Stomach smooth muscle (tissue), 2 donors: ENCODE results near the gene CCT6A.
"Not testable (repeated sequence)": the region's sequence is repeated elsewhere in the genome, so short reads cannot be mapped to it uniquely, and the experiment has no call there.

ENCODE experiments used
- H3K27ac ChIP-seq: one replicate; pipeline ENCODE4 v1.7.0; 2013; ENCODE audit warnings: mild to moderate bottlenecking, low read length, inconsistent platforms
- H3K27me3 ChIP-seq, 2 donors: one replicate each; pipeline ENCODE4 v1.7.0; 2013; ENCODE audit warnings: low read length in 2 of 2; ENCODE audit not compliant: insufficient read depth in 2 of 2, control insufficient read depth in 1 of 2
- H3K36me3 ChIP-seq, 2 donors: one replicate each; pipeline ENCODE4 v1.7.0; 2013; ENCODE audit warnings: low read length in 2 of 2; ENCODE audit not compliant: control insufficient read depth in 2 of 2, insufficient read depth in 2 of 2
- H3K4me1 ChIP-seq: one replicate; pipeline ENCODE4 v1.7.0; 2013; ENCODE audit warnings: low read length; ENCODE audit not compliant: control insufficient read depth, insufficient read depth
- H3K4me3 ChIP-seq, 2 donors: one replicate each; pipeline ENCODE4 v1.7.0; 2013; ENCODE audit warnings: low read length in 2 of 2
- H3K9ac ChIP-seq, 2 donors: one replicate each; pipeline ENCODE4 v1.7.0; 2013; ENCODE audit warnings: low read length in 2 of 2, mild to moderate bottlenecking in 1 of 2
- H3K9me3 ChIP-seq, 2 donors: one replicate each; pipeline ENCODE4 v1.7.0; 2013; ENCODE audit warnings: low read length in 2 of 2; ENCODE audit not compliant: control insufficient read depth in 2 of 2
- donor health status: healthy.
- donor health status: Pancreatic carcinoma.

The CCT6A gene

DNA sequence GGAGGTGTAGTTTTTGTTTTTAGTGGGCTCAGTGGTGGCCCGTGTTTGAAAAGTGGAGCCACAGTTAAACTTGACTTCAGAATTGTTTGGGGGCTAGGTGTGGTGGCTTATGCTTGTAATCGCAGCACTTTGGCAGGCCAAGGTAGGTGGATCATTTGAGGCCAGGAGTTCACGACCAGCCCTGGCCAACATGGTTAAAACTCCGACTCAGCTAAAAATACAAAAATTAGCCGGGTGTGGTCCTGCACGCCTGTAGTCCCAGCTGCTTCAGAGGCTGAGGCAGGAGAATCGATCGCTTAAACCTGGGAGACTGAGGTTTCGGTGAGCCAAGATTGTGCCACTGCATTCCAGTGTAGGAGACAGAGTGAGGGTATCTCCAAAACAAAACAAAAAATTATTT is 1.8 kb downstream of the CCT6A start:
- H3K4me1 ChIP-seq, result peaks cover 24% of the 10 kb centered on the region
- no peak overlapping the region for H3K9ac ChIP-seq
- H3K4me3 ChIP-seq, result no peak overlapping the region
- H3K36me3 ChIP-seq, result peaks cover 19 to 41% of the 10 kb centered on the region in 2 donors
- H3K9me3 ChIP-seq, result no peaks in the 10 kb centered on the region
- H3K27me3 ChIP-seq, result no peaks in the 10 kb centered on the region
- no peak overlapping the region for H3K27ac ChIP-seq

DNA sequence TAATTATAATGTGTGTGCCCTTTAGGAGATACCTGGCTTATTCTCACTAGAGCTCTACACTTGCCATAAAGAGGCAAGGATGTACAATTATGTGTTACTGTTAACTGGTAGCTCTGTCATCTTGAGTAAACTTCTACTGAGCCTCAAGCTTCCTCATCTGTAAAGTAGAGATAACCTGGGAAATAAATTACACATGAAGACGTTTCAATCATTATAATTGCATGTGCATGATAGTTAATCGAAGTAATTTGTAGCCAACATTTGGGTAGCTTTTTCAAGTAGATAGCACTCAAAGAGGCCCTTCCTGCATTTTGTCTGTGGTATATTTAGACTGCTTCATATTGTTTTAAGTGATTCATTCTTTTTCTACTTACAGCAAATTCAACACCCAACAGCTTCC is 2.4 kb downstream of the CCT6A start:
- no peak overlapping the region for H3K9ac ChIP-seq
- H3K4me1 ChIP-seq, result peaks cover 24% of the 10 kb centered on the region
- H3K4me3 ChIP-seq, result no peak overlapping the region
- peaks cover 22 to 46% of the 10 kb centered on the region in 2 donors for H3K36me3 ChIP-seq
- H3K27ac ChIP-seq, result no peak overlapping the region
- no peaks in the 10 kb centered on the region for H3K9me3 ChIP-seq
- H3K27me3 ChIP-seq, result no peaks in the 10 kb centered on the region

DNA sequence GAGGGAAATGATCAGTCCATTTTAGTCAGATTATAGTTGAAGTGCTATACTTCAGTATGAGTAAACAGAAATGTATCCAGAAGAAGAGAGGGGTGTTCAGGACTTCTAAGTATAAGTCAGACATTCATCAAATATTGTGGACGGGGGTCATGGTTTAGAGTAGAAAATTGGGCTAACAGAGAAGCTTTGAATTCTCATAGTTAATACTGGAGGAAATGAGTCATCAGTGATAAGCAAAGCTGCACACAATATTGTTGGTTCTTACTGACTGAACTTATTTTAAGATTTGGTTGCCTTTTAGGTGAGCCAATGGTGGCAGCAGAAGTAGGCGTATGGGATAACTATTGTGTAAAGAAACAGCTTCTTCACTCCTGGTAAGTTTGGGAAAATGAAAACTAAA is 10.8 kb downstream of the CCT6A start:
- Histone ChIP-seq H3K9me3 (no peaks in the 10 kb centered on the region), H3K27me3 (no peaks in the 10 kb centered on the region), H3K4me1 (peaks cover 5% of the 10 kb centered on the region), H3K27ac (no peak overlapping the region), H3K4me3 (no peak overlapping the region), H3K36me3 (peaks cover 25 to 49% of the 10 kb centered on the region in 2 donors), H3K9ac (no peak overlapping the region)

DNA sequence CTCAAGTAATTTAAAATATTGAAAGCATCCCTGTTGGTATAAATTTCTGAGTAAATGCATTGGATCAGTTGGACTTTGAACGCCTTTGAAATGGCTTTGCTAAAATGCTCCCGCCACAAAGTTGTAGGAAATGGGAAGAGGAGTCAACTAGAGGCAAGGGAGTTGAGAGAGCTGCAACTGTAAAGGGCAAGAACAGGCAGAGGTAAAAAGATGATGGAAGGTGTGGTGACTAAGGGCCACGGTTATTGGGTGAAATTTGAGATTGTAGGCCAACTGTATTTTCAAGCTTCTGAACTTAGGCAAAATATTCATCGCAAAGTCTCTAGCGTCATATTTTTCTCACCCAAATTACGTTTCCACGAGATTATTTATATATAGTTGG is 11.9 kb downstream of the CCT6A start:
- Histone ChIP-seq H3K27me3 (no peaks in the 10 kb centered on the region), H3K4me3 (peak overlapping the region; percentile 88 to 94), H3K27ac (peak overlapping the region; percentile 90), H3K9ac (peak overlapping the region; percentile 72 to 85), H3K9me3 (no peaks in the 10 kb centered on the region), H3K36me3 (peaks cover 19 to 41% of the 10 kb centered on the region in 2 donors), H3K4me1 (peaks cover 5% of the 10 kb centered on the region)

DNA sequence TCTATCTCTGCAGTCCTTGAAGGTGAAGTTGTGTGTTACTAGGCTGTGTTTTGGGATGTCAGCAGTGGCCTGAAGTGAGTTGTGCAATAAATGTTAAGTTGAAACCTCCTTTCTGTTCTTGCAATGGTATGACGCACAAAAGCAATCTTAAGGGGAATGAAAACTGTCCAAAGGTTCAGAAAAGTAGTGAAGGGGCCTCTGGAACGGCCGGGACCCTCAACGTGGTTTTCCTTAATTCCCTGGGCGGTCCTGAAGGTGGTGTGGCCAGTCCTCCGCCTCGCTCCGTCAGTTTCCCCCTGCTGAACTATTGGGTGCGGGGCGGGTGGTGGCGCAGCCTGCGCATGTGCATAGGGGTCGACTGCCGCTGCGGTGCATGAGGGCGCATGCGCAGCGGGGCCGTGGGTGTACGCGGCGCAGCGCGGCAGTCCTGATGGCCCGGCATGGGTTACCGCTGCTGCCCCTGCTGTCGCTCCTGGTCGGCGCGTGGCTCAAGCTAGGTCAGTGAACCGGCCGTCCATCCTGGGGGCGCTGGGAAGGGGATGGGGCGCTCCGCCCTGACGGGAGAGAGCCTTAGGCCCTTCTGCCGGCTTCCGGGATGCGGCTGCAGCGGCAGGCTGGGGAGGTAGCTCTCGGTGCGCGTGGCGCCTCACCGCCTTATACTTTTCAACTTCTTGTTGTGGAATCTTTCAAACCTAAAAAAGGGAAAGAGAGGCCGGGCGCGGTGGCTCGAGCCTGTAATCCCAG is 12.5 kb downstream of the CCT6A start, which contains the start of gene SUMF2:
TSS of gene SUMF2 (plus strand) at position 405 of the 744 bp plus-strand sequence. CDS start at position 431, 26 bp downstream.
- Histone ChIP-seq H3K9ac (peak within 1 kb of the TSS; percentile 72 to 85), H3K4me1 (peaks cover 5% of the 10 kb centered on the region), H3K27me3 (no peaks in the 10 kb centered on the region), H3K27ac (peak within 1 kb of the TSS; percentile 90), H3K4me3 (peak within 1 kb of the TSS; percentile 88 to 94), H3K9me3 (no peaks in the 10 kb centered on the region), H3K36me3 (peaks cover 19 to 39% of the 10 kb centered on the region in 2 donors)

DNA sequence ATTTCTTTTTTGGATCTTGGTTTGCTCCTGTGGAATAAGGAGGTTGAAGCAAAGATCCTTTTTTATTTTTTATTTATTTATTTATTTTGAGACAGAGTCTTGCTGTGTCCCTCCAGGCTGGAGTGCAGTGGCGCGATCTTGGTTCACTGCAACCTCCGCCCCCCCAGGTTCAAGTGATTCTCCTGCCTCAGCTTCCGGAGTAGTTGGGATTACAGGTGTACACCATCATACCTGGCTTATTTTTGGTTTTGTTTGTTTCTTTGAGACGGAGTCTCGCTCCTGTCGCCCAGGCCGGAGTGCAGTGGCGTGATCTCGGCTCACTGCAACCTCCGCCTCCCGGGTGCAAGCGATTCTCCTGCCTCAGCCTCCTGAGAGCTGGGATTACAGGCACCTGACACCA is 14.8 kb downstream of the CCT6A start:
- H3K27me3 ChIP-seq, H3K27ac ChIP-seq, H3K4me1 ChIP-seq, H3K4me3 ChIP-seq, H3K9ac ChIP-seq, H3K9me3 ChIP-seq: not testable (repeated sequence)
- peaks cover 11 to 22% of the 10 kb centered on the region in 2 donors for H3K36me3 ChIP-seq

DNA sequence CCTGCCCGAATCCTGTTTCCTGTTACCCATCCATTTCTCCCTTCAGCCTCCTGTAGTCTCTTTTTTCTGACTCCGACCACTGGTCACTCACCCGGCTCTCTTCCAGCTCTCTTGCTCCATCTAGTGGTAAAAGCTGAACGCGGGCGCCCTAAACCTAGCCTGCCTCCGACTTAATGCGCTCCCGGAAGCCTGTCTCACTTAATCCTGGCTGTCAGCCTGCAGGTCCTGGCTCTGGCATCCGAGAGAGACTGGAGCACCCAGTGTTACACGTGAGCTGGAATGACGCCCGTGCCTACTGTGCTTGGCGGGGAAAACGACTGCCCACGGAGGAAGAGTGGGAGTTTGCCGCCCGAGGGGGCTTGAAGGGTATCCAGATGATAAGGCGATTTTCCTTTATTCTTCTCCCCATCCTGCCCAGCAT is 22.8 kb downstream of the CCT6A start:
- H3K4me1 ChIP-seq, result peaks cover 16% of the 10 kb centered on the region
- no peaks in the 10 kb centered on the region for H3K27me3 ChIP-seq
- H3K9me3 ChIP-seq, result no peaks in the 10 kb centered on the region
- peak overlapping the region; percentile 36 to 44 for H3K9ac ChIP-seq
- H3K36me3 ChIP-seq, result peaks cover 8 to 17% of the 10 kb centered on the region in 2 donors
- H3K4me3 ChIP-seq, result no peak overlapping the region
- H3K27ac ChIP-seq, result no peak overlapping the region

DNA sequence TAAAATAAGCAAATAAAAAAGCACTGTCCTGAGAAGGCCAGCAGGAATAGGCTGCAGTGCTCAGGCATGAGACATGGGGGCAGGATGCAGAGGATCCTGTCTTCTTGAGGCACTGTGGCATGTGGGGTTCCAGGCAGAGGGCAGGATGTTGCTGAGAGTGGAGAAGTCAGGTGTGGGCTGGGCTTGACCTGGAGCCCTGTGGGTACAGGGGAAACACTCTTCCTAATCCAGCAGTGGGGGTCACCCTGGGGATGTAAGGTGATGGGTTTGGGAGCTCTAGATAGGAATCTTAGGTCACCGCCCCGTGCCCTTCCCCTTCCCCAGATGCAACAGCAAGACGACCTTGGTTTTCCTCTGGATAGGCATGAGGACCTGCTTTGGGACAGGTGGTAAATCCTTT is 26.1 kb downstream of the CCT6A start:
- Histone ChIP-seq H3K4me1 (peaks cover 30% of the 10 kb centered on the region), H3K27ac (peak overlapping the region; percentile 94), H3K27me3 (no peaks in the 10 kb centered on the region), H3K9me3 (no peaks in the 10 kb centered on the region), H3K36me3 (peaks cover 8 to 18% of the 10 kb centered on the region in 2 donors), H3K4me3 (no peak overlapping the region), H3K9ac (peak overlapping the region in 1 of 2 donors; percentile 17)

DNA sequence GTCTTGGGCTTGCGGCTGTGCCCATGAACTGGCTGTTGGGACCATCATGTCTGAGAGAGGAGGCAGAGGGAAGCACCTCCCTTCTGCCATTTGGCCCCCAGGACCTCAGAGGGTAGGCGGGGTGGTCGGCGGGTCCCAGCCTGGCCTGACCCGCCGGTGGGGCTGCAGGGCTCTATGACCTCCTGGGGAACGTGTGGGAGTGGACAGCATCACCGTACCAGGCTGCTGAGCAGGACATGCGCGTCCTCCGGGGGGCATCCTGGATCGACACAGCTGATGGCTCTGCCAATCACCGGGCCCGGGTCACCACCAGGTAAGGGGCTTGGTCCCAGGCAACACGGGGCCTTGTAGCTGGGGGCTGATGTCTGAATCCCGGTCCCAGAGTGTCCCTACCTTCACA is 26.6 kb downstream of the CCT6A start:
- Histone ChIP-seq H3K27ac (peak overlapping the region; percentile 94), H3K4me3 (no peak overlapping the region), H3K9ac (no peak overlapping the region)

DNA sequence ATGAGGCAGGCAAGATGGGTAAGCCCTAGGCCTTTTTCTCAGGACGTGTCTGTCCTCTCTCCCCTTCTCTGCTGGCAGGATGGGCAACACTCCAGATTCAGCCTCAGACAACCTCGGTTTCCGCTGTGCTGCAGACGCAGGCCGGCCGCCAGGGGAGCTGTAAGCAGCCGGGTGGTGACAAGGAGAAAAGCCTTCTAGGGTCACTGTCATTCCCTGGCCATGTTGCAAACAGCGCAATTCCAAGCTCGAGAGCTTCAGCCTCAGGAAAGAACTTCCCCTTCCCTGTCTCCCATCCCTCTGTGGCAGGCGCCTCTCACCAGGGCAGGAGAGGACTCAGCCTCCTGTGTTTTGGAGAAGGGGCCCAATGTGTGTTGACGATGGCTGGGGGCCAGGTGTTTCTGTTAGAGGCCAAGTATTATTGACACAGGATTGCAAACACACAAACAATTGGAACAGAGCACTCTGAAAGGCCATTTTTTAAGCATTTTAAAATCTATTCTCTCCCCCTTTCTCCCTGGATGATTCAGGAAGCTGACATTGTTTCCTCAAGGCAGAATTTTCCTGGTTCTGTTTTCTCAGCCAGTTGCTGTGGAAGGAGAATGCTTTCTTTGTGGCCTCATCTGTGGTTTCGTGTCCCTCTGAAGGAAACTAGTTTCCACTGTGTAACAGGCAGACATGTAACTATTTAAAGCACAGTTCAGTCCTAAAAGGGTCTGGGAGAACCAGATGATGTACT is 28.1 kb downstream of the CCT6A start:
- Histone ChIP-seq H3K27ac (peak overlapping the region; percentile 94), H3K4me3 (peak overlapping the region in 1 of 2 donors; percentile 44), H3K9ac (peak overlapping the region; percentile 50 to 64)

More for the DNA sequence above, 26.6 kb downstream of the CCT6A start:
- H3K9me3 ChIP-seq, result no peaks in the 10 kb centered on the region
- peaks cover 8 to 18% of the 10 kb centered on the region in 2 donors for H3K36me3 ChIP-seq
- H3K4me1 ChIP-seq, result peaks cover 33% of the 10 kb centered on the region
- H3K27me3 ChIP-seq, result no peaks in the 10 kb centered on the region

More for the DNA sequence above, 28.1 kb downstream of the CCT6A start:
- no peaks in the 10 kb centered on the region for H3K27me3 ChIP-seq
- H3K4me1 ChIP-seq, result peaks cover 38% of the 10 kb centered on the region
- H3K9me3 ChIP-seq, result no peaks in the 10 kb centered on the region
- H3K36me3 ChIP-seq, result peaks cover 8 to 18% of the 10 kb centered on the region in 2 donors
